GM12865 (cell line): ENCODE results near the gene CACNA1C.

Source experiments
- DNase-seq: peaks from one replicate; pipeline ENCODE4 v3.0.0; 2010; ENCODE audit warnings: low read depth
- H3K4me3 ChIP-seq: 2 replicates; pipeline ENCODE4 v1.5.1; 2011; ENCODE audit warnings: mild to moderate bottlenecking, low read depth, low read length, control low read depth
- TF ChIP-seq, protein P1 (sequence below): IDR thresholded peaks from 2 replicates; pipeline ENCODE4 v1.5.1; 2011; ENCODE audit warnings: low read length, control low read depth, low read depth, inconsistent platforms; ENCODE audit not compliant: insufficient read depth; ENCODE audit errors: missing control alignments

Gene CACNA1C

DNA sequence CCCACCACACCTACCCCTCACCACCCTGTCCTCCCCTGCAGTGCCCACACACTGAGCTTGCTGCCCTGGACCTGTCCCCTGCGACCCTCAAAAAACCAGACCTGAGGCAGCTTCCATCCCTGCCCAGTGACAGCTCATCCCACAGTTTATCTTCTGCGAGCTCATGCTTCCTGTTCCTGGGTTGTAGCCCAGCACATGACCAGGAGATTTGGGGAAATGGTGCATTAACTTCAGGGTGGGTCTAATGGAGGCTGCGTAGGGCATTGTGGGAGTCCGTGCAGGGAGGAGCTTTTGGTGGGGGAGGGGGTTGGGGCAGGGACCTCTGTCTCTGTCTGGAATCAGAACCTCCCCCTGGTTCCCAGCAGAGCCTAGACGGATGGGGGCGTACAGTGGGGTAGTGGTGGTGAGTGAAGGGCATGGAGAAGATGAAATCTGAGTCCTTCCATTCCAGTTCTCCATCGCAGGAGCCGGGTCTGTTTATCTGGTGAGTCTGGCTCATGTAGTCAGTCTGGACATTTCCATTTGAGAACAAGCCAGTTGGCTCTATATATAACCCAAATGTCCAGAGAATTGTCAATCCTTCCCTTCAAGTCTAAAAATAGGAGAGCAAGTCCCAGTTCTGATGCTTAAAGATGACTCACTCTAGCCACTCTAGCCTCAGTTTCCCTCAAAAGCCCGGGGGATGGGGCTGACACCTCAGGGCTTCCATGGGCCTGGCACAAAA, 270.9 kb downstream of the CACNA1C start:
- H3K4me3 ChIP-seq: no peak overlapping the region
- DNase-seq: no peak
- TF ChIP-seq, protein P1, sequence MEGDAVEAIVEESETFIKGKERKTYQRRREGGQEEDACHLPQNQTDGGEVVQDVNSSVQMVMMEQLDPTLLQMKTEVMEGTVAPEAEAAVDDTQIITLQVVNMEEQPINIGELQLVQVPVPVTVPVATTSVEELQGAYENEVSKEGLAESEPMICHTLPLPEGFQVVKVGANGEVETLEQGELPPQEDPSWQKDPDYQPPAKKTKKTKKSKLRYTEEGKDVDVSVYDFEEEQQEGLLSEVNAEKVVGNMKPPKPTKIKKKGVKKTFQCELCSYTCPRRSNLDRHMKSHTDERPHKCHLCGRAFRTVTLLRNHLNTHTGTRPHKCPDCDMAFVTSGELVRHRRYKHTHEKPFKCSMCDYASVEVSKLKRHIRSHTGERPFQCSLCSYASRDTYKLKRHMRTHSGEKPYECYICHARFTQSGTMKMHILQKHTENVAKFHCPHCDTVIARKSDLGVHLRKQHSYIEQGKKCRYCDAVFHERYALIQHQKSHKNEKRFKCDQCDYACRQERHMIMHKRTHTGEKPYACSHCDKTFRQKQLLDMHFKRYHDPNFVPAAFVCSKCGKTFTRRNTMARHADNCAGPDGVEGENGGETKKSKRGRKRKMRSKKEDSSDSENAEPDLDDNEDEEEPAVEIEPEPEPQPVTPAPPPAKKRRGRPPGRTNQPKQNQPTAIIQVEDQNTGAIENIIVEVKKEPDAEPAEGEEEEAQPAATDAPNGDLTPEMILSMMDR: no peak

DNA sequence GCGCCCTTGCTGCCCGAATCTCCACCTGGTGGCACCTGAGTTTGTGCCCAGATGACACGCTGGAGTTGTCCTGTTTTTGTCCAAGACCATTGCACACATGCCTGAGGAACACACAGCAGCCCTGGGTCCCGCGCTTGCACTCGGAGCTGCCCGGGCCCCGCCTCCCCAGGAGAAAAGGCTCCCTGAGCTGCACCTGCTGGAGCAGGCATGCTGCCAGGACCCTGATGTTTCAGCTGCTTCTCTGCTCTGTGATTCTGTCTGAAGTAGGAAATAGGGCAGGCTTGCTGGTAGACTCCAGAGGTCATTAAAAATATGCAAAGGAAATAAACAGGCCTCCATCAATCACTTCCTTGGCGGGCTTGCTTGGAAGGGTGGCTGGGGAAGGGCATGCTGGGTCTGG, 271.6 kb downstream of the CACNA1C start:
- DNase-seq: no peak
- no peak overlapping the region for H3K4me3 ChIP-seq
- TF ChIP-seq, protein P1: no peak

DNA sequence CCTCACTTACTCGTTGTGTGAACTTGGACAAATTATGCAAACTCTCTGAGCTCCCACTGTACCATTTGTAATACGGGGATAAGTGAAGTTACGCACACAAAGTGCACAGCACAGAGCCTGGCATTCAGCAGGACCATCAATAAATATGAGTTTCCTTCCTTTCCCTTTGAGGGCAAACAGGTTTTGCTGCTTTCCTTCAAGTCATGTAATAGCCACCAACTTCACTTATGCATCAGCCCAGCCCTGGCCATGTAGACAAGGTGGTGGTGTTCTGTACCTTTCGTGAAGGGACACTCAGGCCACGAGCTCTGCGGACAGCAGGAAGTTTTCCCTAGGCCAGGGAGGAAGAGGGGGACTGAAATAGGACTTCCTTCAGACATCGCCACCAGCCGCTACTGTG, 272.7 kb downstream of the CACNA1C start:
- TF ChIP-seq, protein P1: no peak
- DNase-seq: no peak

DNA sequence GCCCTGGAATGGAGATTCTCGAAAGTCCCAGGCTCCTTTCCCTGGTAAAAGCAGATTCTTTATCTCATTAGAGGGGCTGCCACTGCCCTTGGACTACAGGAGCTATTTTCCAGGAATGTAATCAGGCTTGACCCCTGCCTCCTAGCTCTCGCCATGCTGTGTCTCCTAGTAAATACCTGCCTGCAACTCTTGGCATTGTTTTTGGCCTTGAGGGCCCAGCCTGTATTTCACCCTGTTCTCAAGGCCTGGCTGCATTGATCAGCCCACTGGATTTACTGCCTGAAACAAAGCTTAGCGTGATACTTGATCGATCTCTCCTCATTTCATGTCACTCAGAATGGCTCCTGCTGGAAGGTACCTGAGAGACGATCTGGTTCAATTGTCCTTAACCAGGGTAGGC, 273.7 kb downstream of the CACNA1C start:
- DNase-seq: no peak
- no peak overlapping the region for H3K4me3 ChIP-seq
- TF ChIP-seq, protein P1: no peak

More for the DNA sequence above, 272.7 kb downstream of the CACNA1C start:
- H3K4me3 ChIP-seq: no peak overlapping the region

DNA sequence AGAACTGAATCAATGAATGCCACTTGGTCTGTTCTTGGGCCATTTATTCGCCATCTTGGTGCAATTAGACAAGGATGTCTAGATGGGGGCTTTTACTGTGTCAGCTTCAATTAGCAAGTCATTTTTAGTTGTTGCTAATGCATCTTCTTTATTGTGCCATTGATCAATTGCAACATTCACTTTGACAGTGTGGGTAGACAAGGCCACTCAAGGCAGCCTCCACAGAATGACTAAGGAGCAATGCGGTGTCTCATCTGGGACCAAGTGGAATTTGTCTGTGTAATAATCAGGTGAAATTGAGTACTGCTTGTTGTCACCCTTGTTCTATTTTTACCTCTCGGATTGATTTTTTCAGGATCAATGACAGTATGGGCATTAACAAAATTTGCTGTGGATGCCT, 275.9 kb downstream of the CACNA1C start:
- TF ChIP-seq, protein P1: no peak
- DNase-seq: no peak

DNA sequence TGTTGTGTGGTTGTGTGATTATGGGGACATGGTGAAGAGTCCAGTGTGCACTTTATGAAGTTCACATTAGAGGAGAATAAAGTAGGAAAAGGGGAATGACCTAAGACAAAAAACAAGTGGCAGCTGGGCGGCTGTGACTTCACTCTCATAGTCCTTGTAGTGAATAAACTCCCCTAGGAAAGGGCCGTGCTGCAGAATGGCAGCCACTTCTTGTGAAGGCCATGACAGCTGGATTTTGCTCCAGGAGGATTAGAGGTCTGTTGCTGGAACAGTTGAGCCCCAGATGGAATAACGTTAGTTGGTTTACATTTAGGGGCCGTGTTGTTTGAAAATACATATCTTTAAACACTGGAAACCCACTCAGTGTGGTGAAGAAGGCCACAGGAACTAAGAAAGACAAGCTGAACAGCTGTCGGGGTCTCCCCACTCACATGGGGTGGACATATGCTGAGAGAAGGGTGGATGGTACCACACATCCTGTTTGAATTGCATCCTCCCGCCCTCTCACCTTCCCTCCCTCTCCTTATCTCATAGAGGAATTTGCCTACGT, 276.9 kb downstream of the CACNA1C start:
- no peak for DNase-seq
- TF ChIP-seq, protein P1: no peak

More for the DNA sequence above, 275.9 kb downstream of the CACNA1C start:
- H3K4me3 ChIP-seq: no peak overlapping the region

More for the DNA sequence above, 276.9 kb downstream of the CACNA1C start:
- H3K4me3 ChIP-seq: no peak overlapping the region
